Amygdala (tissue), 56 donors: ENCODE measurements around the gene PRSS58.

Experiments used
- DNase-seq, 56 donors: peaks; one replicate each; lab custom pipeline; 2025; lab: John Stamatoyannopoulos, UW

PRSS58 gene

GRCh38 chr7:142228537-142229104, 29.2 kb downstream of the PRSS58 start:
- no peak for DNase-seq
